ENCODE results near the gene GALNT3.

Gene GALNT3

DNA sequence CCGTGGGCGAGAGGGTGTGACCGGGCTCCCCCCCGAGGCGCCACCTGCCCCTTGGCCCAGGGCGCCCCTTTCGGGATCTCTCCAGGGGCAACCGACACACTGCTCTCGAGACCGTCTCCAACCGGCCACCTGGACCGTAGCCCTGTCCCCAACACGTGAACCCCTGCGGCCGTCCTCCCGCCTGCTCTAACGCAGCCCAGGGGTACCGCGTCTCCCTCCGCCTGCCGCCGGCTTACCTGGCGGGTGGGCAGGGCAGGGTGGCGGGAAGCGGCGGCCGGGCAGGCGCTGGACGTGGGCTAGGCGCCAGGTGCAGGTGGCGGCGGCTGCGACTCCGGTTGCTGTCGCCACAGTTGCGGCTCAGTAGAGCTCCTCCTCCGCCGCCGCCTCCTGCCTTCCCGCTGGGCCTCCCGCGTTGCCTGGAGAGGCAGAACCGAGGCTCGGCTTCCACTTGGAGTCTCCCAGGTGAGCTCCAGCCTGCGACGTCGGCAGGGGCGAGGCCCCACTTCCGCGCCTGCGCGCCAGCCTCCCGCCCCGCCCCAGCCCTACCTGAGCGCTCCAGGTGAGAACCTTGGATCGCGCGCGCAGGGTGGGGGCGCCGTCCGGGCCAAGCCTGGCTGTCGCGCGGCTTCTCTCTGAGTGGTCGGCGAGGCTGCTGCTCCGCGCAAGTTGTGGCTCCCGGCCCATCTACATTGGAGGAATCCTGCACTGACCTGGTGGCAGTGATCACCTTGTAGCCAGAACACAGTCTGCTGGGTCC is at the start of gene GALNT3 (continued):
- TF ChIP-seq, protein P1, sequence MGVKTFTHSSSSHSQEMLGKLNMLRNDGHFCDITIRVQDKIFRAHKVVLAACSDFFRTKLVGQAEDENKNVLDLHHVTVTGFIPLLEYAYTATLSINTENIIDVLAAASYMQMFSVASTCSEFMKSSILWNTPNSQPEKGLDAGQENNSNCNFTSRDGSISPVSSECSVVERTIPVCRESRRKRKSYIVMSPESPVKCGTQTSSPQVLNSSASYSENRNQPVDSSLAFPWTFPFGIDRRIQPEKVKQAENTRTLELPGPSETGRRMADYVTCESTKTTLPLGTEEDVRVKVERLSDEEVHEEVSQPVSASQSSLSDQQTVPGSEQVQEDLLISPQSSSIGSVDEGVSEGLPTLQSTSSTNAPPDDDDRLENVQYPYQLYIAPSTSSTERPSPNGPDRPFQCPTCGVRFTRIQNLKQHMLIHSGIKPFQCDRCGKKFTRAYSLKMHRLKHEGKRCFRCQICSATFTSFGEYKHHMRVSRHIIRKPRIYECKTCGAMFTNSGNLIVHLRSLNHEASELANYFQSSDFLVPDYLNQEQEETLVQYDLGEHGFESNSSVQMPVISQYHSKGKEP (tag by site-specific recombination; IDR thresholded peaks at IDR 0.05) = no peak
- TF ChIP-seq IKZF3 (tag by site-specific recombination; IDR thresholded peaks at IDR 0.05) (peak; percentile 80), ZNF670 (tag by site-specific recombination; IDR thresholded peaks at IDR 0.05; ENCODE audit: low read depth) (no peak), ZNF654 (tag by site-specific recombination; IDR thresholded peaks at IDR 0.05; ENCODE audit: low read depth) (no peak), KLF1 (tag by site-specific recombination; IDR thresholded peaks at IDR 0.05) (no peak), SP3 (tag by site-specific recombination; IDR thresholded peaks at IDR 0.05) (peak; percentile 45), ZNF404 (tag by site-specific recombination; IDR thresholded peaks at IDR 0.05) (no peak), ZNF626 (tag by site-specific recombination; IDR thresholded peaks at IDR 0.05) (no peak), GLIS1 (tag by site-specific recombination; IDR thresholded peaks at IDR 0.05) (peak; percentile 82), ZBTB48 (tag by site-specific recombination; IDR thresholded peaks at IDR 0.05) (peak; percentile 52; the same call in 1 of the 2 replicates), OSR2 (tag by site-specific recombination; IDR thresholded peaks at IDR 0.05) (no peak), ZNF121 (tag by site-specific recombination; IDR thresholded peaks at IDR 0.05) (no peak), KLF16 (tag by site-specific recombination; IDR thresholded peaks at IDR 0.05) (peak; percentile 57)
- TF ChIP-seq, protein P2, sequence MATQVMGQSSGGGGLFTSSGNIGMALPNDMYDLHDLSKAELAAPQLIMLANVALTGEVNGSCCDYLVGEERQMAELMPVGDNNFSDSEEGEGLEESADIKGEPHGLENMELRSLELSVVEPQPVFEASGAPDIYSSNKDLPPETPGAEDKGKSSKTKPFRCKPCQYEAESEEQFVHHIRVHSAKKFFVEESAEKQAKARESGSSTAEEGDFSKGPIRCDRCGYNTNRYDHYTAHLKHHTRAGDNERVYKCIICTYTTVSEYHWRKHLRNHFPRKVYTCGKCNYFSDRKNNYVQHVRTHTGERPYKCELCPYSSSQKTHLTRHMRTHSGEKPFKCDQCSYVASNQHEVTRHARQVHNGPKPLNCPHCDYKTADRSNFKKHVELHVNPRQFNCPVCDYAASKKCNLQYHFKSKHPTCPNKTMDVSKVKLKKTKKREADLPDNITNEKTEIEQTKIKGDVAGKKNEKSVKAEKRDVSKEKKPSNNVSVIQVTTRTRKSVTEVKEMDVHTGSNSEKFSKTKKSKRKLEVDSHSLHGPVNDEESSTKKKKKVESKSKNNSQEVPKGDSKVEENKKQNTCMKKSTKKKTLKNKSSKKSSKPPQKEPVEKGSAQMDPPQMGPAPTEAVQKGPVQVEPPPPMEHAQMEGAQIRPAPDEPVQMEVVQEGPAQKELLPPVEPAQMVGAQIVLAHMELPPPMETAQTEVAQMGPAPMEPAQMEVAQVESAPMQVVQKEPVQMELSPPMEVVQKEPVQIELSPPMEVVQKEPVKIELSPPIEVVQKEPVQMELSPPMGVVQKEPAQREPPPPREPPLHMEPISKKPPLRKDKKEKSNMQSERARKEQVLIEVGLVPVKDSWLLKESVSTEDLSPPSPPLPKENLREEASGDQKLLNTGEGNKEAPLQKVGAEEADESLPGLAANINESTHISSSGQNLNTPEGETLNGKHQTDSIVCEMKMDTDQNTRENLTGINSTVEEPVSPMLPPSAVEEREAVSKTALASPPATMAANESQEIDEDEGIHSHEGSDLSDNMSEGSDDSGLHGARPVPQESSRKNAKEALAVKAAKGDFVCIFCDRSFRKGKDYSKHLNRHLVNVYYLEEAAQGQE (tag by site-specific recombination; IDR thresholded peaks at IDR 0.05) = no peak
- TF ChIP-seq, protein P3, sequence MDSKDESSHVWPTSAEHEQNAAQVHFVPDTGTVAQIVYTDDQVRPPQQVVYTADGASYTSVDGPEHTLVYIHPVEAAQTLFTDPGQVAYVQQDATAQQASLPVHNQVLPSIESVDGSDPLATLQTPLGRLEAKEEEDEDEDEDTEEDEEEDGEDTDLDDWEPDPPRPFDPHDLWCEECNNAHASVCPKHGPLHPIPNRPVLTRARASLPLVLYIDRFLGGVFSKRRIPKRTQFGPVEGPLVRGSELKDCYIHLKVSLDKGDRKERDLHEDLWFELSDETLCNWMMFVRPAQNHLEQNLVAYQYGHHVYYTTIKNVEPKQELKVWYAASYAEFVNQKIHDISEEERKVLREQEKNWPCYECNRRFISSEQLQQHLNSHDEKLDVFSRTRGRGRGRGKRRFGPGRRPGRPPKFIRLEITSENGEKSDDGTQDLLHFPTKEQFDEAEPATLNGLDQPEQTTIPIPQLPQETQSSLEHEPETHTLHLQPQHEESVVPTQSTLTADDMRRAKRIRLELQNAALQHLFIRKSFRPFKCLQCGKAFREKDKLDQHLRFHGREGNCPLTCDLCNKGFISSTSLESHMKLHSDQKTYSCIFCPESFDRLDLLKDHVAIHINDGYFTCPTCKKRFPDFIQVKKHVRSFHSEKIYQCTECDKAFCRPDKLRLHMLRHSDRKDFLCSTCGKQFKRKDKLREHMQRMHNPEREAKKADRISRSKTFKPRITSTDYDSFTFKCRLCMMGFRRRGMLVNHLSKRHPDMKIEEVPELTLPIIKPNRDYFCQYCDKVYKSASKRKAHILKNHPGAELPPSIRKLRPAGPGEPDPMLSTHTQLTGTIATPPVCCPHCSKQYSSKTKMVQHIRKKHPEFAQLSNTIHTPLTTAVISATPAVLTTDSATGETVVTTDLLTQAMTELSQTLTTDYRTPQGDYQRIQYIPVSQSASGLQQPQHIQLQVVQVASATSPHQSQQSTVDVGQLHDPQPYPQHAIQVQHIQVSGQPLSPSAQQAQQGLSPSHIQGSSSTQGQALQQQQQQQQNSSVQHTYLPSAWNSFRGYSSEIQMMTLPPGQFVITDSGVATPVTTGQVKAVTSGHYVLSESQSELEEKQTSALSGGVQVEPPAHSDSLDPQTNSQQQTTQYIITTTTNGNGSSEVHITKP (tag by site-specific recombination; IDR thresholded peaks at IDR 0.05) = peak; percentile 67; the same call in 1 of the 2 replicates
- TF ChIP-seq, protein P4, sequence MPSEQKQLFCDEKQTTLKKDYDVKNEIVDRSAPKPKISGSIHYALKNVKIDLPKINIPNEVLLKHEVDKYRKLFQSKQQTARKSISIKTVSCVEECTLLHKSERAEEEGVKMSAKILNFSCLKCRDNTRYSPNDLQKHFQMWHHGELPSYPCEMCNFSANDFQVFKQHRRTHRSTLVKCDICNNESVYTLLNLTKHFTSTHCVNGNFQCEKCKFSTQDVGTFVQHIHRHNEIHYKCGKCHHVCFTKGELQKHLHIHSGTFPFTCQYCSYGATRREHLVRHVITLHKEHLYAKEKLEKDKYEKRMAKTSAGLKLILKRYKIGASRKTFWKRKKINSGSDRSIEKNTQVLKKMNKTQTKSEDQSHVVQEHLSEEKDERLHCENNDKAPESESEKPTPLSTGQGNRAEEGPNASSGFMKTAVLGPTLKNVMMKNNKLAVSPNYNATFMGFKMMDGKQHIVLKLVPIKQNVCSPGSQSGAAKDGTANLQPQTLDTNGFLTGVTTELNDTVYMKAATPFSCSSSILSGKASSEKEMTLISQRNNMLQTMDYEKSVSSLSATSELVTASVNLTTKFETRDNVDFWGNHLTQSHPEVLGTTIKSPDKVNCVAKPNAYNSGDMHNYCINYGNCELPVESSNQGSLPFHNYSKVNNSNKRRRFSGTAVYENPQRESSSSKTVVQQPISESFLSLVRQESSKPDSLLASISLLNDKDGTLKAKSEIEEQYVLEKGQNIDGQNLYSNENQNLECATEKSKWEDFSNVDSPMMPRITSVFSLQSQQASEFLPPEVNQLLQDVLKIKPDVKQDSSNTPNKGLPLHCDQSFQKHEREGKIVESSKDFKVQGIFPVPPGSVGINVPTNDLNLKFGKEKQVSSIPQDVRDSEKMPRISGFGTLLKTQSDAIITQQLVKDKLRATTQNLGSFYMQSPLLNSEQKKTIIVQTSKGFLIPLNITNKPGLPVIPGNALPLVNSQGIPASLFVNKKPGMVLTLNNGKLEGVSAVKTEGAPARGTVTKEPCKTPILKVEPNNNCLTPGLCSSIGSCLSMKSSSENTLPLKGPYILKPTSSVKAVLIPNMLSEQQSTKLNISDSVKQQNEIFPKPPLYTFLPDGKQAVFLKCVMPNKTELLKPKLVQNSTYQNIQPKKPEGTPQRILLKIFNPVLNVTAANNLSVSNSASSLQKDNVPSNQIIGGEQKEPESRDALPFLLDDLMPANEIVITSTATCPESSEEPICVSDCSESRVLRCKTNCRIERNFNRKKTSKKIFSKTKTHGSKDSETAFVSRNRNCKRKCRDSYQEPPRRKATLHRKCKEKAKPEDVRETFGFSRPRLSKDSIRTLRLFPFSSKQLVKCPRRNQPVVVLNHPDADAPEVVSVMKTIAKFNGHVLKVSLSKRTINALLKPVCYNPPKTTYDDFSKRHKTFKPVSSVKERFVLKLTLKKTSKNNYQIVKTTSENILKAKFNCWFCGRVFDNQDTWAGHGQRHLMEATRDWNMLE (tag by site-specific recombination; conservative IDR thresholded peaks at IDR 0.05; ENCODE audit: low read depth) = no peak
- TF ChIP-seq, protein P5, sequence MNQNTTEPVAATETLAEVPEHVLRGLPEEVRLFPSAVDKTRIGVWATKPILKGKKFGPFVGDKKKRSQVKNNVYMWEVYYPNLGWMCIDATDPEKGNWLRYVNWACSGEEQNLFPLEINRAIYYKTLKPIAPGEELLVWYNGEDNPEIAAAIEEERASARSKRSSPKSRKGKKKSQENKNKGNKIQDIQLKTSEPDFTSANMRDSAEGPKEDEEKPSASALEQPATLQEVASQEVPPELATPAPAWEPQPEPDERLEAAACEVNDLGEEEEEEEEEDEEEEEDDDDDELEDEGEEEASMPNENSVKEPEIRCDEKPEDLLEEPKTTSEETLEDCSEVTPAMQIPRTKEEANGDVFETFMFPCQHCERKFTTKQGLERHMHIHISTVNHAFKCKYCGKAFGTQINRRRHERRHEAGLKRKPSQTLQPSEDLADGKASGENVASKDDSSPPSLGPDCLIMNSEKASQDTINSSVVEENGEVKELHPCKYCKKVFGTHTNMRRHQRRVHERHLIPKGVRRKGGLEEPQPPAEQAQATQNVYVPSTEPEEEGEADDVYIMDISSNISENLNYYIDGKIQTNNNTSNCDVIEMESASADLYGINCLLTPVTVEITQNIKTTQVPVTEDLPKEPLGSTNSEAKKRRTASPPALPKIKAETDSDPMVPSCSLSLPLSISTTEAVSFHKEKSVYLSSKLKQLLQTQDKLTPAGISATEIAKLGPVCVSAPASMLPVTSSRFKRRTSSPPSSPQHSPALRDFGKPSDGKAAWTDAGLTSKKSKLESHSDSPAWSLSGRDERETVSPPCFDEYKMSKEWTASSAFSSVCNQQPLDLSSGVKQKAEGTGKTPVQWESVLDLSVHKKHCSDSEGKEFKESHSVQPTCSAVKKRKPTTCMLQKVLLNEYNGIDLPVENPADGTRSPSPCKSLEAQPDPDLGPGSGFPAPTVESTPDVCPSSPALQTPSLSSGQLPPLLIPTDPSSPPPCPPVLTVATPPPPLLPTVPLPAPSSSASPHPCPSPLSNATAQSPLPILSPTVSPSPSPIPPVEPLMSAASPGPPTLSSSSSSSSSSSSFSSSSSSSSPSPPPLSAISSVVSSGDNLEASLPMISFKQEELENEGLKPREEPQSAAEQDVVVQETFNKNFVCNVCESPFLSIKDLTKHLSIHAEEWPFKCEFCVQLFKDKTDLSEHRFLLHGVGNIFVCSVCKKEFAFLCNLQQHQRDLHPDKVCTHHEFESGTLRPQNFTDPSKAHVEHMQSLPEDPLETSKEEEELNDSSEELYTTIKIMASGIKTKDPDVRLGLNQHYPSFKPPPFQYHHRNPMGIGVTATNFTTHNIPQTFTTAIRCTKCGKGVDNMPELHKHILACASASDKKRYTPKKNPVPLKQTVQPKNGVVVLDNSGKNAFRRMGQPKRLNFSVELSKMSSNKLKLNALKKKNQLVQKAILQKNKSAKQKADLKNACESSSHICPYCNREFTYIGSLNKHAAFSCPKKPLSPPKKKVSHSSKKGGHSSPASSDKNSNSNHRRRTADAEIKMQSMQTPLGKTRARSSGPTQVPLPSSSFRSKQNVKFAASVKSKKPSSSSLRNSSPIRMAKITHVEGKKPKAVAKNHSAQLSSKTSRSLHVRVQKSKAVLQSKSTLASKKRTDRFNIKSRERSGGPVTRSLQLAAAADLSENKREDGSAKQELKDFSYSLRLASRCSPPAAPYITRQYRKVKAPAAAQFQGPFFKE (tag by site-specific recombination; IDR thresholded peaks at IDR 0.05; ENCODE audit: borderline replicate concordance) = 0 out of 2 replicates have a peak, but pooled peaks have one; percentile 24
